Measurements from ENCODE around the gene KLHL15.

GRCh38 chrX:24020306-24020876, 6.6 kb downstream of the KLHL15 start:
- TF ChIP-seq CTCF (IDR thresholded peaks at IDR 0.05; ENCODE audit: extremely low read depth in 1 of 2, insufficient read depth in 1 of 2, low read depth in 1 of 2, low read length in 2 of 2) (no peak), POLR2A (IDR thresholded peaks at IDR 0.05; ENCODE audit: low read depth, low read length) (no peak), EZH2 (IDR thresholded peaks at IDR 0.05; ENCODE audit: borderline replicate concordance, low read depth, low read length, severe bottlenecking) (no peak), MAX (IDR thresholded peaks at IDR 0.05; ENCODE audit: insufficient read depth, insufficient read length) (no peak), POLR2AphosphoS5 (IDR thresholded peaks at IDR 0.05; ENCODE audit: insufficient read depth, low read depth, low read length) (no peak), MYC (IDR thresholded peaks at IDR 0.05; ENCODE audit: low read depth, low read length) (no peak), FOS (IDR thresholded peaks at IDR 0.05; ENCODE audit: borderline replicate concordance, insufficient read depth, low read length) (no peak), GATA2 (IDR thresholded peaks at IDR 0.05; ENCODE audit: insufficient read depth, insufficient read length, low read depth, low read length) (no peak), JUN (IDR thresholded peaks at IDR 0.05; ENCODE audit: borderline replicate concordance, insufficient read depth, insufficient read length, low read depth) (no peak)
